ENCODE data around the gene COL17A1.

The COL17A1 gene

DNA sequence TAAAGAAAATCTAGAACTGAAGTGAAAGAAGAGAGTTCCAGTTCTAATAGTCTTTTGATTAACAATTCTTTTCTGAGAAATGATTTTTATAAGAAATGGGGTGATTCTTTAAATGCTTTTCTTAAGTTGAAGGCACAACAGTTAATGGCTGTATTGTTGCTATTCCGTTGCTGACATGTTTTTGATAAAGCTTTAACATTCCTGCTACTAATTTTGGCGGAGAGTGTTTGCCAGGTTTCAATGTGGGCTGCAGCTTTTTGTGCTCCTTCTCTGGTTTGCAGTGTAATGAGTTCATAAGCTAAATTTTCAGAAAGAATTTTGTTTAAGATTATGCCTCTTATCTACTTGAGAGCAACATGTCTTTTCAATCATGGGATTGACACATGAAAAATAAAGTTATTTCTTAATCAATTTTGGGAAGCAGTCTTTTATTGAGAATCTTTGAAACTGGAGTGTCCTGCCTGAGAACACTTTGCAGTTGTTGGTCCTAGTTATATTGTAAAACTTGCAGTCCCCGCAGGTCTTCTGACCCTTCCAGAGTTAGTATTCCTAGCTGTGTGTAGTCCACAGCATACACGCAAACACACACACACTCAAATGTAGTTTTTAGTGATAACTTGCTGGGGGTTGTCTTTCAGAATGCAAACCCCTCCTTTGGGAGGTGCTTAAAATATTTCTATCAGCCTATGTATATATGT, 56.7 kb downstream of the COL17A1 start:
- H3K27me3 ChIP-seq, result no peaks in the 10 kb centered on the region
- H3K27ac ChIP-seq, result no peak overlapping the region
- H3K4me3 ChIP-seq, result no peak overlapping the region
- no peak for DNase-seq
- peaks cover 20 to 71% (median 46%) of the 10 kb centered on the region in 3 donors for H3K36me3 ChIP-seq
- no peak for TF ChIP-seq CTCF (IDR thresholded peaks at IDR 0.05)
- H3K9me3 ChIP-seq, result no peaks in the 10 kb centered on the region
- no peaks in the 10 kb centered on the region for H3K4me1 ChIP-seq
- intact Hi-C loops (cut with DNase I; ENCODE audit: low total_unique reads), result no loop called here

DNA sequence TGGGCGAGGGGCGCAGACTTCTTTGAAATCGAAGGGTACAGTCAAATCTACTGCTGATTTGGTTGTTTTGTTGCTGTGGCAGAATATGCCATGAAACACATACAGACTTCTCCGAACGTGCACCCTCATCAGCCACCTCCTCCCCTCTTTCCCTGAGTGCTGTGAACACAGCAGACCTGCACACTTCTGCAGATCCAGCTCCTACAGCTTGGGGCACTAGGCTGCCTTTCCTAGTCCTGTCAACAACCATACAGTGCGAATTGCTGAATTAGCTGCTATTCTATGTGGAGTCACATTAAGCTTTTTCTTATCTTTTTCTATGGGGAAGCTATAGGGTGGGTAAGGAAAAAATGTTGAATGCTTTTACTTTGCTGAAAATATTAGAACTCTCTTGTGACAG, 57.5 kb downstream of the COL17A1 start:
- intact Hi-C loops (cut with DNase I; ENCODE audit: low total_unique reads), result no loop called here
- no peak overlapping the region for H3K27ac ChIP-seq
- no peak for DNase-seq

DNA sequence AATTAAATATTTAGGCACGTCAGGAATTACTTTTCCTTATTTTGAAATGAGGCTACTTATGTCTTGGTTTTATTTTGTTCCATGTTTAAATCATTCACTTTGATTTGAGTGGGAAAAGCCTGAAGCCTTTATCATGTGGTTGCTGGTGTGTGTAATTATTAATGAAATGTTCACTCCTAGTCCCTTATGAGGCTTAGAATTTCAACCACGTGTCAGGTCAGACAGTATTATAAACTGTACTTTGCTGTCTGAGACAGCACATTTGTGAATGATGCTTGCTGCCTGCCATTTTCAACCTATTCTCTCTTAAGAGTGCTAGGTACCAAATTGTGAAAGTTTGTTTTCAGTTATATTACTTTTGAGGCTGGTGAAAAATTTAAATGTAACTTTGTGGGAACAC, 58.9 kb downstream of the COL17A1 start:
- intact Hi-C loops (cut with DNase I; ENCODE audit: low total_unique reads), result no loop called here
- H3K36me3 ChIP-seq, result peaks cover 42 to 81% (median 63%) of the 10 kb centered on the region in 3 donors
- no peak for DNase-seq
- no peak overlapping the region for H3K4me3 ChIP-seq
- no peaks in the 10 kb centered on the region for H3K9me3 ChIP-seq
- no peaks in the 10 kb centered on the region for H3K4me1 ChIP-seq
- H3K27ac ChIP-seq, result no peak overlapping the region
- no peaks in the 10 kb centered on the region for H3K27me3 ChIP-seq
- TF ChIP-seq CTCF (IDR thresholded peaks at IDR 0.05), result no peak

More for the DNA sequence above, 57.5 kb downstream of the COL17A1 start:
- H3K36me3 ChIP-seq, result peaks cover 28 to 79% (median 54%) of the 10 kb centered on the region in 3 donors
- H3K4me3 ChIP-seq, result no peak overlapping the region
- H3K27me3 ChIP-seq, result no peaks in the 10 kb centered on the region
- no peaks in the 10 kb centered on the region for H3K4me1 ChIP-seq
- no peaks in the 10 kb centered on the region for H3K9me3 ChIP-seq
- TF ChIP-seq CTCF (IDR thresholded peaks at IDR 0.05), result no peak

- H3K4me3 ChIP-seq, result no peak overlapping the region
- DNase-seq, result no peak
- intact Hi-C loops (cut with DNase I; ENCODE audit: low total_unique reads), result no loop called here
- H3K27ac ChIP-seq, result no peak overlapping the region
- no peaks in the 10 kb centered on the region for H3K9me3 ChIP-seq
- H3K36me3 ChIP-seq, result peaks cover 55 to 85% (median 76%) of the 10 kb centered on the region in 3 donors
- TF ChIP-seq CTCF (IDR thresholded peaks at IDR 0.05), result no peak
- H3K27me3 ChIP-seq, result no peaks in the 10 kb centered on the region
- H3K4me1 ChIP-seq, result no peaks in the 10 kb centered on the region
Observed at GRCh38 chr10:104025524-104025923, 60.2 kb downstream of the COL17A1 start.

DNA sequence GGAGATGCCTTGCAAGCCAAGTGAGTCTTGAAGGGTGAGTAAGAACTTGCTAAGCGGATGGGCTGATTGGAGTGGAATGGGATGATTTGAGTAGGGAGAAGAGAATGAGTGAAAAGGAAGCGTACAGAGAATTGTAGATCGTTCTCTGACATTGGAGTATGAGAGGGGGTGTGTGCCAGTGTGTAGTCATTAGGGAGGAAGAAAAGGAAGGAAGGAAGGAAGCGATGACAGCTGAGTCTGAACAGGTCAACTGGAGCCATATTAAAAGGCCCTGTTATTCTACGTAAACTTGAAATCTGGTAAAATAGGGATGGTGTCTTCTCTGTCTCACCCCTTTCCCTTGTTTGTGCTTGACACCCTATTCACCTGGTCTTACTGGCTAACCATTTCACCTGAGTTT, 63.7 kb downstream of the COL17A1 start:
- Histone ChIP-seq H3K27ac (no peak overlapping the region), H3K4me1 (no peaks in the 10 kb centered on the region), H3K9me3 (no peaks in the 10 kb centered on the region), H3K27me3 (no peaks in the 10 kb centered on the region), H3K4me3 (no peak overlapping the region), H3K36me3 (peaks cover 75 to 90% (median 82%) of the 10 kb centered on the region in 3 donors)
- TF ChIP-seq CTCF (IDR thresholded peaks at IDR 0.05), result no peak
- no peak for DNase-seq
- intact Hi-C loops (cut with DNase I; ENCODE audit: low total_unique reads), result no loop called here

All from tibial artery (tissue), 4 donors.